Fibroblast of skin of back (primary cell): ENCODE data around the gene GSTM4.
"Not testable (repeated sequence)": the region's sequence is repeated elsewhere in the genome, so short reads cannot be mapped to it uniquely, and the experiment has no call there.

Experiments used
- DNase-seq: peaks from one replicate; pipeline ENCODE4 v3.0.0-alpha.2; 2013

Gene GSTM4

DNA sequence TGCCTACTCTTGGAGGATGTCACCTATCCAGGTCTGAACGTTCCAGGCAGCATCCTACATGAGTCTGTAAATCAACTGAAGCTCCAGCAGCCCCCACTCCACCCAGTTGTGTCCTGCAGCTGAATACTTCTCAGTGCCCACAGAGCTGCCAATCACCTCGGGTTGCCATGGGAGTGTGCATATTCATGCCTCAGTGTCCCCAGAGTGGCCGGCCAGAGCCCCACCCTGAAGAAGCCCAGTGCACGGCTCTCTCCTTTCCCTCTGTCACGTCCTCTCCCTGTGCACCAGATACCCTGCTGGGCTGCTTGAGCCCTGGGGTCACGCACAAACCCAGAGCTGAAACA is 16.1 kb upstream of the GSTM4 start:
- DNase-seq = no peak

DNA sequence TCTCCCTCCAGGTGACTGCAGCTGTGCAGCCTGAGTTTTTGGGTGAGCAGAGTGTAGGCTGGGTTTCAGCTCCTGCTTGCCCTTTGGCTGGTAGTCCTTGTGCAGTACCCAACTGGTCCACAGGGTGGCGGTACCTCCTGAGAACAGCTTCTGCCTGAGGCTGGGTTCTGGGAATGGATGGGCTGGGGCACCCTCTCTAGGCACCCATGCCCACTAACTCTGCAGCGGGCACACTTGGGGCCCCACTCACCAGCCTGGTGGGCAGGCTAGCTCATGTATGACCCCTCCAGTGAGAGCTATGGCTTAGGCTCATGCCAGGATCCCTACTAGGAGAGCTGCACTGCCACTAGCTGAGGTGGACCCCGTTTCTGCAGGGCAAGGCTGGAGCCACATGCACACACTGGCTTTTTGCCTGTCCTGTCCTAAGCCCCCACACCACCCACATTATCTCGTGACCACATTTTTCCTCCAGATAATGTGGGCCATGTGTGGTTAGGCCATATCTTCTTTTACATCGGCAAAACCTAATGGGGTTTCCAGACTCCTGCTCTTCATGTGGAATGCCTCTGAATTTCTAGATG is 15.5 kb upstream of the GSTM4 start:
- DNase-seq = peak; percentile 63

DNA sequence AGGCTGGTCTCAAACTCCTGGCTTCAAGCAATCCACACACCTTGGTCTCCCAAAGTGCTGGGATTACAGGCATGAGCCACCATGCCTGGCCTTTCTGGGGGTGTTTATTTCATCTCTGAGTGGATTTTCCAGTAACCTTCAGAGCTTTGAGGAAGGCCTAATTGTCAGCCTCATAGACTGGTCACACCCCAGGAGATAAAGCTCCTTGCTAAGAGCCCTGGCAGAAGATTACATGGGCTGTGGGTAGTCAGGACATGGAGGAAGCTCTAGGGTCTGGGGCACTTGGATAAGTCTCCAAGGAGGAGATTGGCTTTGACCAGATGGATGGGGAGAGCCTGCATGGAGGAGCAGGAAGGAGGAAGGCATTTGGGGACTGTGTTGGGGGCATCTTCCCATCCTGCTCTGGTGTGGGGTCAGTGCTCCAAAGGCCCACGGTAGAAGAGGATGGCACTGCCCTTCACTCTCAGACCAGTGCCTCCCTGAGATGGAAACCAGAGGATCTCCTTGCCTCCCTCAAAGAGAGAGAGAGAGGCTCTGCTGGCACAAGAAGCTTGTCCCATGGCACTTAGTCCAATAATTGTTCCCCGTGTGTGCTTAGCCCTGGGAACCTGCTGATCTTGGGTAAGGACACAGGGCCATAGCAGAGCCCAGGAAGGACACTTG is 14.7 kb upstream of the GSTM4 start:
- no peak for DNase-seq

DNA sequence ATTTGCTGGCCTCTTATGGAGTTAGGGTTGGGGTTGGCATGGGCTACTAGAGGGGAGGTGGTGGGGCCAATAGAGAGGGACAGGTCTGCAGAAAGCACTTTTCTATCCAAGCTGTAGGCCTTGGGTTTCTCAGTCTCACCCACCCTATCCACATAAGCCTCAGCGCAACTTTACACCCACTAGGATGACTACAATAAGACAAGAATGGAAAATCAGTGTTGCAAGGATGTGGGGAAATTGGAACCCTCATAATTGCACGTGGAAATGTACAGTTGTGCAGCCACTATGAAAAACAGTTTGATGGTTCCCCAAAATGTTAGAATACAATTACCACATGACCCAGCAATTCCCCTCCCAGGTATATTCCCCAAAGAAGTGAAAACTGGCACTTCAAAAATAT is 14.0 kb upstream of the GSTM4 start:
- DNase-seq = no peak

DNA sequence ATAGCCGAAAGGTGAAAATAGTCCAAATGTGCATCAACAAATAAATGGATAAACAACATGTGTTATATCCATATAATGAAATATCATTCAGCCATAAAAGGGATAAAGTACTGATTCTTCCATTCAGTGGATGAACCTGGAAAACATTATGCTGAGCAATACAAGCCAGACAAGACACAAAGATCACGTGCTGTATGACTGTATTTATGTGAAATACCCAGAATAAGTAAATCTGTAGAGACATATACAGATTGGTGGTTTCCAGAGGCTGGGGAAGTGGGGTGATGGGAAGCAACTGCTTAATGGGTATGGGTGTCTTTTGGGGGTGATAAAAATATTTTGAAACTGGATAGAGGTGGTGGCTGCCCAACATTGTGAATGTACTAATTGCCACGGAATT is 13.3 kb upstream of the GSTM4 start:
- DNase-seq = no peak

DNA sequence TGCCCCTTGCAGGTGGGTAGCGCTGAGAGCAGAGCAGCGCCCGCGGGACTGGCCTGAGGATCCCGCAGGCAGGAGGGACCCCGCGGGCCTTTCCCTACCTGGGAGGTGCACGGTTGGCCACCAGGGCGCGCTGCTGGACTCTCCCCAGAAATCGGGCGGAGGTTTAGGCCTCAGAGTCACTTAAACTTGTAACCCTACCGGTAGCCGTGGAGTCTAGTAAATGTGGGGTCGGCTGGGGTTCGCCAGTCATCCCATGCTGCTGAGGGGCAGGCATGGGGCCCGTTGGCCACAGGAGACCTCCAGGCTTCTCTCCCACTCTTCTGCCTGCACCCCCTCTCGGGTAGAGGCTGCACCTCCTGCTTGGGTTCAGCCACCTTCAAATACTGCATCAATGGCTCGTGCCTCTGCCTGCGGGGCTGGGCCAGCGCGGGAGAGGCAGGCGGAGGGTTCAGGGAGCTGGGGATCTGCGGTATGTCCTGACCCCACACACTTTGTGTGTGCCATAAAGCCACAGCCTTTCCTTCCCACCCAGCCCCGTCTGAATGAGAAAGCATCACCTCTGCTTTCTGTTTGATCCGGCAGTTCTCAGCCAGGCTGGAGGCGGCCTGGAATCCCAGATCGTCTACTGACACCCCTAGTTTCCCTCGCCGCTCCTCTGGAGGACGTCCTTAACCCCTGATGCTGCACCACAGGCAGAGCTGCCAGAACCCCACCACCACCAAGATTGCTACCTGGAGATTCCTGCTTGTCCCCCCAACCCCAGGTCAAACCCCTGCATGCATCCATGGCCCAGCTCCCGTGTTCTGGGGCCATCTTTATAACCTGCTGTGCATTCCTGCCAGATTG is 12.3 kb upstream of the GSTM4 start:
- peak; percentile 69 for DNase-seq

DNA sequence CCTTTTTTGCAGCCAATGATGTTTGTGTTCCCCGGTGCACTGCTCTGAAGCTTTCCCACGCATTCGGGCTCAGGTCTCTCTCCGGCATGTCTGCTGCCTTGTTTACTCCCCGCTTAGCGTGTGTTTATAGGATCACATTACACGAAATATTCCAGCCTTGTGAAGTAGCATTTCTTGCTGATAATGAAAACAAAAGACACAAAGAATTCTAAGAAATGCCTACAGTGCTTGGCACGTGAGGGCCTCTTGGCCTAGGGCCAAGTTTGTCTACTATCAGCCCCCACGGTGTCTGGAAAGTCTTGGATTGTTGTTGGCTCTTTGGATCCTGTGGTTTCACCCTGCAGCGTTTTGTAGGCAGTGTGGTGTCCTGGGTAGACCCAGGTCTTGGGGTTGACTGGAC is 11.2 kb upstream of the GSTM4 start:
- no peak for DNase-seq

DNA sequence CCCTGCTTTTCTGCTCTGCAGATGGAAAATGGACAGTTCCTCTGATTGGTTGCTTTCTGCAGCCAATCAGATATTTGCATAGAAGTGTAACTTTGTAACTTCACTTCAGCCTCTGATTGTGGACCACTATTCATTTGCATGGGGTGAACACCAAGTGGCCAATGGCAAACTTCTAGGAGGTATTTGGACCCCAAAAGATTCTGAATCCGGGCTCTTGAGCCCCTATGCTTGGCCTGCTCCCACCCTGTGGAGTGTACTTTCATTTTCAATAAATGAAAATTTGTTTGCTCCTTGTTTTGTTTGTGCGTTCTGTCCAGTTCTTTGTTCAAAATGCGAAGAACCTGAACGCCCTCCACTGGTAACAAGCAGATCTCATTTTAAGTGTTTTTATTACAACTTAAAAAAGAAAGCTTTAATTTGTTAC is 6.4 kb upstream of the GSTM4 start:
- peak; percentile 20 for DNase-seq

DNA sequence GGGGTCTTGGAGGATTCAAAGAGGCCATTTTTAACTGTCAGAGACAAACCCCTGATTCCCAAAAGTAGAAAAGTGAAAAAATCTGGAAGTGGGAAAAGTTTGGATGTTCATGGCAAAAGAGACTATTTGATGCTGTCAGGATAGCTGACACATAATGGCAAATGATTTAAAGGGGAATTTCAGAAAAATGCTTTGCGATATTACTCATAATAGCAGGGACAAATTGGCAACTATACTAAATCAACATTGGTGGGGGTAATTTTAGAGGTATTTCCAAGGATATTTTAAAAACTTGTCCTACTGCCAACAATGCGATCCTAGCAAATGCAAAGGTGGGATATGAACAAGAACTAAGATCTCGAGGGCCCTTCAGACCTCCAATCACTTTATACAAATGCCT is 5.3 kb upstream of the GSTM4 start:
- peak; percentile 78 for DNase-seq

DNA sequence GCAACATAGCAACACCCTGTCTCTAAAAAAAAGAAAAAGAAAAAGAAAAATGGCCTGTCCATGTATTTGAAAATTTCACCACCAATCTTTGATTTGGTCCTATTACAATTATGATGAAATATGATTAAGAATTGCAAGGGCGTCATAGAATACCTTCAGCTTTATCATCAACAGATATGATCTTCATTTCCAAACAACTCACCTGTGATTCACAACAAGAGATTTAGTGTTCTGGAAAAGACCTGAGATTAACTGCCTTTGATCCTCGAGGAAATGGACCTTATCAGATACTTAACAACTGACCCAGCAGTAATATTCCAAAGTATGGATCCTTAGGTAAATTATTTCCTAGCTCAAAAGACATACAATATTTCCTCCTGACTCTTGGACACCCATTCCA is 3.5 kb upstream of the GSTM4 start:
- no peak for DNase-seq

DNA sequence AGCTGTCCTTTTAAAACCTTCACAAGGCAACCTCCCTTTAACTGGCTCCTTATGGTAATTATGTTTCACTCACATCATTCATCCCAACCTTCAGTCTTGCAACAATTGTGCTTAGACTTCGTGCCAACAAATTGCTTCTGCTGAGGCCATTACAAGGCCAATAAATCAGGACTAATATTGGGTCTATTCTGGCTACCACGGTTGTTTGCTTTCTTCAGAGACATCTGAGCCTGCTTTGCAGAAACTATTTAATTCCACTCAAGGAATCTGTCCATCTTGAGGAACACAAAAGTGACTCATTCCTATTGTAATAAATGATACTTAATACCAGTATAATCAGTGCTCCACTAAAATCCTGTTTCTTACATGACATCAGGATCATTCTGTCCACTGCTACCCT is 2.6 kb upstream of the GSTM4 start:
- DNase-seq = no peak

DNA sequence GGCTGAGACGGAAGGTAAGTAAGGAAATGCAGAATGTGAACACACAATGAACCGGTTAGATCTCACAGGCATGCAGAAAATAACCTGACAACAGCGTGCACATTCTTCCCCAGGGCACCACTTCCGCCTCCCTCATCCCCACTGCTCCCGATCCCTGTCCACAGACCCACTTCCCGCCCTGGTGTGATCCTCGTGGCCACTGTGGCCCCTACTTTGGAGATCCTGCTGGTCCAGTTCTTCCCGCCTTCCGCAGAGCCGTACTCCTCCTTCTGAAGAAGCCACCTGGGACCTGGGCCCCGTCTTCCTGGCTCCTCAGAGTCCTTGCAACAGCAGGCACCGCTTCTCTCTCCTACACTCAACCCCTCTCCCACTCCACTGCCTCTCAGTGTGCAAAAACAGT is 1.4 kb upstream of the GSTM4 start:
- no peak for DNase-seq

DNA sequence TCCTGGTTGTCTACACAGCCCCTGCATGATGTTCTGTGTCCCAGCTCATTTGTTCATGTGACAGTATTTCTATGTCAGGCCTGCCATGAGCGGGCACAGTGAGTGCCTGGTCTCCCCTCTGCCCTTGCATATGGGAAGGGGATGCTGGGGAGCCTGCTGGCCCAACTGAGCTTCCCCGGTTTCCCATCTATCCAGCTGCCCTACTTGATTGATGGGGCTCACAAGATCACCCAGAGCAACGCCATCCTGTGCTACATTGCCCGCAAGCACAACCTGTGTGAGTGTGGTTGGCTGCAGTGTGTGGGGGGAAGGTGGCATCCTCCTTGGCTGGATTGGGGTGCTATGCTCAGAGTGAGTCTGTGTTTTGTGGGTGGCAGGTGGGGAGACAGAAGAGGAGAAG is 1.5 kb downstream of the GSTM4 start:
- DNase-seq = no peak

DNA sequence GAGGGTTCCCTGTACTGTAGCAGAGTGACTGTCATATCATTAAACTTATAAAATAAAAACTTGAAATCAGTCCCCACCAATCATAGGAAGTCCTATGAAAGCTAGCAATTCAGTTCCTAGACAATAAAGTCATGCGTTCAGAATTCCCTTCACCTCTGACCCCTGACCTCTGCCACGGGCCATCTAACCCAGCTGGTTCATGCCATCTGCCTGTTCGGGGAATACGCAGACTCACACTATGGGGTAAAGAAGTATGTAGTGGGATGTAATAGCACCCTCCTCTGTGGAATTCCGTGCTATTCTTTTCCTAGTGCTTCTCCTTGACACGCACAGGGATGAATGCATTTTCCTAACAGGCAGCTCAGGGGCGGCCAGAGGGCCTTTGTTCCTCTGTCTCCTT is 2.1 kb downstream of the GSTM4 start:
- DNase-seq = no peak

DNA sequence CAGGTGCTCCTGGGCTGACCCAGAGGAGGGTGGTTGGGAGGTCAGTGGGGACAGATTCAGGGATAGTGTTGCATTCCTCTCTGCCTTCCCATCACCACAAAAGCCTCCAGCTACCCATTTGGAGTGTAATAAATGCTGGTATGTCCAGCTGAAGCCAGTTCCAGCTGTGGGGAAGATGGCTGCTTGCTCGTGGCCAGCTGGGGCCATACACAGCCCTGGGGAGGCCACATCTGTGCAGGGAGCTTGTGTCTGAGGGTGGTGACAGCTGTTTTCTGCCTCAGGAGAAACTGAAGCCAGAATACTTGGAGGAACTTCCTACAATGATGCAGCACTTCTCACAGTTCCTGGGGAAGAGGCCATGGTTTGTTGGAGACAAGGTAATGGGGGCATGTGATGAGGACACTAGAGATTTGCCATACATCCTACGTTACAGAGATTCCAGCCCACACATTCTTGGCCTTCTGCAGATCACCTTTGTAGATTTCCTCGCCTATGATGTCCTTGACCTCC is 2.7 kb downstream of the GSTM4 start:
- DNase-seq = no peak

DNA sequence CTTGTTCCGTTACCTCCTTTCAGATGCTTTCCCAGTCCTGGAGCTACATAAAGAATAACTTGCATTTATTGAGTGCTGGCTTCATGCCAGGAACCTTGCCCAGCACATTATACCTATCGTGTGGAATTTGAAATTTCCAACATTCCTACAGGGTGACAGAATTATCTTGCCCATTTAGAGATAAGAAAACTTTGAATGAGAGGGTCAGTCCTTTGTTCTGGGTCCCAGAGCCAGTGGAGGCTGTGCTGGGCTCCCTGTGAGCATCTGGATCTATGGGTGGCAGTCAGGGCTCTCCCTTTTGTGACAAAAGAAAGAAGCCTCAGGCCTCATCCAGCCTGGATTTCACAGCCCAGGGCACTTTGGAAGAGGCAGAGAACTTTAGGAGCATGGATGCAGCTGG is 3.2 kb downstream of the GSTM4 start:
- DNase-seq = no peak

DNA sequence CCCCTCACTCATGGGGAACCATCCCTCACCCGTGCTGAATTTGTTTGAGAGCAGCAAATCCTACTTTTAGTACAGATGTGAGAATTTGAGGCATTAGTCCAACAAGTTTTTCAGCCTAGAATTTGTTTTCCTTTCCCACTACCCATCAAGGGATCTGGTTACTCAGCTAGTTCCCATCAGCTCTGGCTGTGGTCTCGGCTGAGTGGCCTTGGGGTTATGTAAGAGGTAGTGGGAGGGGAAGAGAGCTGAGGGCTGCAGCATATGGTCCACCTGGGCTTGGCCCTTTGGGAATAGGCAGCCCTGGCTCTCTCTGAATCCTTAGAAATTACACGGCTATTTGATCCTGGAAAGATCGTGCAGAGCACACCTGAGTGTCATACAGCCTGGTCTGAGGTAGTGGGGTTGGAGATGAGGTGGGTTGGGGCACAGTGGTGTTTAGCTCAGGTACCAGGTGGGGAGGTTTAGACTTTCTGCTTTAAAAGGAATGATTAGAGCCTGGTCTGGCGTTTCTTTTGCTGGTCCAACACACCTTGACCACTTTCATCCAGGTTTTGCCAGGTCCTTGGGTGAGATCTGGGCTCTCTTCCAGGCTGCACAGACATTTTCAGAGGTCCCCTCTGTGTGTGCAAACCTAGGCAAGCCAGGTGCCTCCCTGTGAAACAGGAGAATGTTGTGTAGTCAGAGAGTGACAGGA is 4.2 kb downstream of the GSTM4 start:
- no peak for DNase-seq

DNA sequence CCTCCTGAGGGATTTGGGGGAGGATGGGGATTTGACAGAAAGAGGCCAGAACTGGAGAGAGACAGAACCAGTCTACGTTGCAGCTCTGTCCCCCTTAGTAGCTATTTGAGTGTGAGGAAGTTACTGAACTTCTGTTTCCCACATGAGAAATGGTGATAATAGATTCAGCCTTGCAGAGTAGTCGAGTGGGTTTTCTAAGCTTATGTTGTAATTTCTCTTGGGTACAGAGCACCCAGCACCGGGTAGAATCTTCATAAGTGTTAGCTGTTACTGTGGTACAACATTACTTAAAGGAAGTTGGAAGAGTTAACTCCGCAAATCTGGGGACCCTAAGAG is 4.8 kb downstream of the GSTM4 start:
- not testable (repeated sequence) for DNase-seq

DNA sequence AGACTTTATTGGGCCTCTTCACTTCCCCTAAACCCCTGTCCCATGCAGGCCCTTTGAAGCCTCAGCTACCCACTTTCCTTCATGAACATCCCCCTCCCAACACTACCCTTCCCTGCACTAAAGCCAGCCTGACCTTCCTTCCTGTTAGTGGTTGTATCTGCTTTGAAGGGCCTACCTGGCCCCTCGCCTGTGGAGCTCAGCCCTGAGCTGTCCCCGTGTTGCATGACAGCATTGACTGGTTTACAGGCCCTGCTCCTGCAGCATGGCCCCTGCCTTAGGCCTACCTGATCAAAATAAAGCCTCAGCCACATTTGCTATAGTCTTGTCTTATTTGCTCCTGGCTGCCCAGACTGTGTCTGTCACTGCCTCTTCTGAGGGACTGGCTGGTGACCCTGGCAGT is 5.5 kb downstream of the GSTM4 start:
- DNase-seq = no peak

DNA sequence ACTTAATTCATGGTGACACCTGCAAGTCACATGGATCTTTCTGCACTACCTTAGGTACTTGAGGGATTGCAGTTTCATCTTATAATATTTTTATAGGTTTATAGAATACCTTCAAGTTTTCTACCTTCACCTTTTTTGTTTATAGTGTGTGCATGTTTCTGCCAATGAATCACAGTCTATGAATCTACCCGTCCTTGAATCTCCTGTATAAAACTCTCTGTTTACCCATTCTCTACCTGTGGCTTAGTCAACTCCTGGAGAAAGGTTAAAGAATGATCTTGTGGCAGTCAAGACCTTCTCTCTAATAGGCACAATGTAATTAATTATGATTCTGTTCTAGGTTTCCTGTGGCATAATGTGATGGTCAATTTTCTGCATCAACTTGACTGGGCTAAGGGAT is 8.8 kb downstream of the GSTM4 start:
- DNase-seq = no peak

DNA sequence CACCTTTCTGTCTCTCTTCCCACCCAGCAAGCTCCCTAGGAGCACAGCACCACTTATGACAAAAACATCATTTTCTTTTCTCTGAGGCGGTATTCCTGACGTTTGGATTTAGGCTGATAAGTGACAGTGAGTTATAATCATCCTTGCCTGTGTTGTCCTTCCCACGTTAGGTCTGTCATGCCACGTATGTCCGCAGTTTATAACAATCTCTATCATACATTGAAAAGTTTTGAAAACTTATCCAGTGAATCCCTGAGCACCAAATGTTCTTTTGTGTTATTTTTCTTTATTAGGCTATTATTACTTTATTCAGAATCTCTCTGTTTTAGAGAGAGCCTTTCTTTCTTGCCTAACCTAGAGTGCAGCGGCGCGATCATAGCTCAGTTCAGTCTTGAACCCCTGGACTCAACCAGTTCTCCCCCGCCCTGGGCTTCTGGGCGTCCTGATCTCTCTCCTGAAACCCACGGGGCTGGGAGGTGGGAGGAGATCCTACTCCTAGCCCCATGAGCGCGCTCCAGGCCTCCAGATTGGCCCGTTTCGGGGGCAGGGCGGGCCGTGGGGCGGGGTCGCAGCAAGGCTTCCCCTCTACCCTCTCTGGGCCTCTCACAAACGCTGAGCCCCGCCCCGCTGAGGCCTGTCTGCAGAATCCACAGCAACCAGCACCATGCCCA is 11.7 kb downstream of the GSTM4 start, which contains the start of gene GSTM2:
Gene GSTM2, plus strand, starts transcription at position 606 of the 671 bp plus-strand sequence. Its CDS starts 59 bp downstream, at position 665.
- peak; percentile 84 for DNase-seq

DNA sequence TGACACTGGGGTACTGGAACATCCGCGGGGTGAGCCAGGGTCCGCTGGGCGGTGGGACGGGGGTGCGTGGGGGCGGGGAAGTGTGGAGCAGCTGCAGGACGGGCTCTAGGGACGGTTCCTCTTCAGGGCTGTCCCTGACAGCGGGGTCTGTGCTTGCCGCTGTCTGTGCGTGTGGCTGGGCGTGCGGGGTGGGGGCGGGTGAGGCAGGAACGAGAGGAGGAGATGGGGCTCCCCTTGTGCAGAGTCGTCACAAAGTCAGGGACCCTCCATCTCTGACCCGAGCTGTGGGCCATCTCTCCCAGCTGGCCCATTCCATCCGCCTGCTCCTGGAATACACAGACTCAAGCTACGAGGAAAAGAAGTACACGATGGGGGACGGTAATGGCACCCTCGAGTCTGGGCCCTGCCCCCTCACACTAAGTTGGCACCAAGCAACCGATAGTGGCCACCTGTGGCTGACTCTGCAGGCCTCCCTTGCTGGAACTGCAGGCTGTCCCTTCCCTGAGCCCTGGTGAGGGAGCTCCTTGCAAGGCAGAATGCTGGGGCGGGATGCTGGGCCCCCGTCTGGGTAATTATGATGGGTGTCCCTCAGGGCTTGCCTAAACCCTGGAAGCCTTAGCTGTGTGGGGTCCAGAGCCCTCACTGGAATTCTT is 12.3 kb downstream of the GSTM4 start:
- no peak for DNase-seq
